GM12801 (cell line): ENCODE data around the gene TNS4.

Source experiments
- TF ChIP-seq, protein P1 (sequence below): IDR thresholded peaks from one replicate; pipeline ENCODE4 v1.5.1; 2011; ENCODE audit warnings: control low read depth; ENCODE audit not compliant: insufficient read length; ENCODE audit errors: extremely low read depth

Gene TNS4

DNA sequence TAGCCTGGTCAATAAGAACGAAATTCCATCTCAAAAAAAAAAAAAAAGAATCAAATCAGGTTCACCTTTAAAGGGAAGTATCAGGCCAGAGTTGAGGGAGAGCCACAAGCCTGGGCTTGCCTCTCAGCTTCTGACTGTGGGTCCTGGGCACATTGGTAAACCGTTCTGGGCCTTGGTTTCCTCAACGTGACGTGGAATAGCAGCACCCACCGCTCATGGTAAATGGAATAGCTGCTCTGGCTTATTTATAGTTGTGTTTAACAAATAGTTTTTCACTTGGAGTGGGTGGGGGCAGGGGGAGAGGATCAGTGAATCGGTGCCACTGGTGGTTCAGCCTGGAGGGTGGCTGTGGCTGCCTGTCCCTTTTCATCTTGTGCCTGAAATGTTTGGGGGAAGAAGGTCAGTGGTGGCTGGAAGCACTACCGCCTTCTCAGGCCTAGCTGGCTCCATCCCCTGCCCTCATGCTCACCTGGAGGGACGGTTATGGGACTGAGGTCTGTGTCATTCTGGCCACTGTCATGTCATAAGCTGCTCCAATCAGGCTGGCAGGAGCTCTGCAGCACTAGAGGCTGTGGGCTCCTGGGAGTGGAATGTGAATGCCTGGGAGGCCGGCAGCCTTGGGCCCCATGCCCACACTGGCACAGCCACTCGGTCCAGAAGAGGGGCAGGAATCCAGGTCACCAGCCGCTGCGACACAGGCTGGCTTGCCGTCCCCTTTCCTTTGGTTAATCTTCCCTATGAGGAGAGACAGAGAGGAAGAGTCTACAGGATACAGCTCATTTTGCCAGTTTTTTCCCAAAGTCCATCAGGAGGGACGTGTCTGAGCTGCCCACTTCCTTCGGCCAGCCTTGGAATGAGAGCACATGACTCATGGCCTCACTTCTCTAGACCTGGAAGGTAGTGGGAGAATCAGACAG lies 36.9 kb upstream of the TNS4 start:
- TF ChIP-seq, protein P1, sequence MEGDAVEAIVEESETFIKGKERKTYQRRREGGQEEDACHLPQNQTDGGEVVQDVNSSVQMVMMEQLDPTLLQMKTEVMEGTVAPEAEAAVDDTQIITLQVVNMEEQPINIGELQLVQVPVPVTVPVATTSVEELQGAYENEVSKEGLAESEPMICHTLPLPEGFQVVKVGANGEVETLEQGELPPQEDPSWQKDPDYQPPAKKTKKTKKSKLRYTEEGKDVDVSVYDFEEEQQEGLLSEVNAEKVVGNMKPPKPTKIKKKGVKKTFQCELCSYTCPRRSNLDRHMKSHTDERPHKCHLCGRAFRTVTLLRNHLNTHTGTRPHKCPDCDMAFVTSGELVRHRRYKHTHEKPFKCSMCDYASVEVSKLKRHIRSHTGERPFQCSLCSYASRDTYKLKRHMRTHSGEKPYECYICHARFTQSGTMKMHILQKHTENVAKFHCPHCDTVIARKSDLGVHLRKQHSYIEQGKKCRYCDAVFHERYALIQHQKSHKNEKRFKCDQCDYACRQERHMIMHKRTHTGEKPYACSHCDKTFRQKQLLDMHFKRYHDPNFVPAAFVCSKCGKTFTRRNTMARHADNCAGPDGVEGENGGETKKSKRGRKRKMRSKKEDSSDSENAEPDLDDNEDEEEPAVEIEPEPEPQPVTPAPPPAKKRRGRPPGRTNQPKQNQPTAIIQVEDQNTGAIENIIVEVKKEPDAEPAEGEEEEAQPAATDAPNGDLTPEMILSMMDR: no peak

DNA sequence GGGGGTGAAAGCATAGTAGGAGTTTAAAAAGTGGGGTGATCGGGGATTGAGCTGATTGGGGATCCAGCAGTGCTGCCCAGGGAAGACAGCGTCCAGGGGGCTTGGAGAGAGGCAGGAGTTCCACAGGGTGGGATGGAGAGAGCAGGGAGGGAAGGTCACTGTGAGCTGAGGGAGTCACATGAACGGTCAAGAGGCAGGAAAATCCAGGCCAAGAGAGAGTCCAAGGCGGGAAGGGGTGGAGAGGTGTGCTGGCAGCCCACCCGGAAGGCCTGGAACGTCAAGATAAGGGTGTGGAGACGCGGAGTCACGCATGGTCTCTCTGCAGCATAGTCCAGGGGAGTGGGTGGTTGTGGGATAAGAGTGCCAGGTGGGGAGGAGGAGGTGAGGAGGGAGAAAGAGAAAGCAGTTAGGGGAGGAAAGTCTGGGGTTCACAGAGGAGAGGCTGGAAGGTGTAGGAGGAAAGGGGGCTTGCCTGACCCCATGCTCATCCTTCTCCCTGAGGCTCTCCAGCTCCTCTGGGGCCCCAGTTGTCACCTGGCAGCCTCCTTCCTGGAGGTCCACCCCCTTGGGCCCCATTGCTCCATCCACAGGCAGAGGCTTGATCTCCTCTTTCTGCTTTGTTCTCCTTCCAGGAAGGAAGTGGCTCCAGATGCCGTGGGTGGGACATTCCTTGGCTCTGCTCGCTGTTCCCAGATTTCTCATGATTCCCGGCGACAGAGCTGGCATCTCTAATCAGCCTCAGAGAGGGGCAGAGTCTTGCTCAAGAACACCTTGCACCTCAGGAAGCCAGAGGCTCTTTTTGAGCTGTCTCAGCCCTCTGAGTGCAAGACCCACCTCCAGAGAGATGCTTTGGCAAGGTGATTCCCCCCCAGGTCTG lies 35.1 kb upstream of the TNS4 start:
- TF ChIP-seq, protein P1: no peak

DNA sequence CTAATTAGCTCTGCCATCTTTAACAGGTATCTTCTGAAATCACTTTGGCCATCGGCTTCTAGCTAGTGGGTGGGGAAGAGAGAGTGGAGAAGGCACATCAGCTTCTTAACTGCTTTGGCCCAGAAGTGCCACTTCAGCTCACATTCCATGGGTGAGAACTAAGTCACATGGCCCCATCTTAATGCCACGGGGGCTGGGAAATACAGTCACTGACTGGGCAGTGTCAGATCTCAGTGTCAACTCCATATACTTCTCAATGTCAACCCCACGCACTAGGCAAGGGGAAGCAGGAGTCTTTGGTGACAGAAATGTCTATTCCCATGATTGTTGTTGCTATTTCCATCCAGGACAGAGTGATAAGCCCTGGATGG lies 34.5 kb upstream of the TNS4 start:
- TF ChIP-seq, protein P1: no peak

DNA sequence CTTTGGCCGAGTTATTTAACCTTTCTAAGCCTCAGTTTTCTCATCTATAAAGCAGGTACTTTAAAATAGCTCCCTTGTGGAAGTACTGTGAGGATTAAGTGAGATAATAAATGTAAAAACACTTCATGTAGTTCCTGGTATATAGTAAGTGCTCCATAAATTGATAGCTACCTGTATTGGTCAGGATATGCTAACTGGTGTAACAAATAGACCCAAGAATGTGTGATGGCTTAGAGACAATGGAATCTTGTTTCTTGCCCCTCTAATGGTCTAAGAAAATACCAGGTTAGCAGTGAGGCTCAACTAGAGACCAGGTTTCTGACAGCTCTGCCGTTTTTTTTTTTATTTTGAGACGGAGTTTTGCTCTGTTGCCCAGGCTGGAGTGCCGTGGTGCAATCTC lies 34.0 kb upstream of the TNS4 start:
- TF ChIP-seq, protein P1: no peak

DNA sequence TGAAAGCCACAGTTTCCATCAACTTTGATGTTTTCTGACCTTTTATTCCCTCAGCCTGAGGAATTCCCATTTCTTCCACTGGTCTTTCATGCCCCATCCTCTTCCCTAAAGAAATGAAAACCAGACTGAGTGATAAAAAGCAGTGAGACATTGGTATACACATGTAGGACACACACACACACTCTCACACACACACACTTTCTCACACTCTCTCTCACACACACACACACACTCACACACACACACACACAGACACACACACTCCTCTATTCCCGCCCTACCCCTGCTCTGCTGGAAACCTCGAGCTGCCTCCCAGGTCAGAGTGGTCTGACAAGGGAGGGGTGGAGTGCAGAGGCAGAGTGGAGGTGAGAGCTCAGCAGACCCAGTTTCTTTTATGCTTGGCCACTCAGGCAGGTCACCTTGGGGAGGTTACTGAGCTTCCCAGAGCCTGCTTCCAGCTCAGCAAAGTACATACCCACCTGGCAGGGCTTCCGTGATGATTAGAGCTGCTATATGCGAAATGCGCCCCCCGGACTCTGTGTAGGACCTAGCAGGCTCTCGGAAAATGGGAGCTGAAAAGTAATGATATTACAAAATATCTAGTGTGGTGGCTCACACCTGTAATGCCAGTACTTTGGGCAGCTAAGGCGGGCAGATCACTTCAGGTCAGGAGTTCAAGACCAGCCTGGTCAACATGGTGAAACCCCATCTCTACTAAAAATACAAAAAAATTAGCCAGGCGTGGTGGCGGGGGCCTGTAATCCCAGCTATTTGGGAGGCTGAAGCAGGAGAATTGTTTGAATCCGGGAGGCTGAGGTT lies 33.2 kb upstream of the TNS4 start:
- TF ChIP-seq, protein P1: no peak

DNA sequence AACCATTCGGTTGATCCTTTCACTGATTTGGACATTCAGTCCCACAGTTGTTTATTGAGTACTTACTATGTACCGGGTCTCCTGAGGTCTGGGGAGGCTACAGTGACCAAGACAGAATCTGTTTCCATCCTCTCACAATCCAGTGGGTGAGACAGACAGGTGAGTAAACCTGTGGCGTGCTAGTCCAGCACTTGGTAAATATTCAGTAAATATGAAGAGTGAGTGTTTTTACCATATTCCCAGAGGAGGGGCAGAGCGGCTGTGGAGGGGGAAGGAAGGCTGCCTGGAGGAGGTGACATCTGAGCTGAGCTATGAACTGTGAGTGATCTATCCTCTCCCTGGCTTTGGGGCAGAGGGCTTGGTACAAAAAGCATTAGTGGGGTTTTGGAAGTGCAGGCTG lies 32.5 kb upstream of the TNS4 start:
- TF ChIP-seq, protein P1: no peak
